ENCODE measurements around the gene FBXO30.

Gene FBXO30

GRCh38 chr6:145814501-145815308, at the start of gene FBXO30:
TSS of gene FBXO30 (minus strand) at chr6:145814795. CDS start at chr6:145806405, 8,390 bp downstream.
- CTCF ChIA-PET, result interaction anchor here (1.4 kb wide), 1 partner anchor 80 kb away, joined by 5 read pairs; the partner anchor contains the start of gene EPM2A
- POLR2A ChIA-PET, result interaction anchor here (0.7 to 3.0 kb wide), 12 partner anchors 9 to 150 kb away, joined by 3 to 63 read pairs (median 5); partner anchors contain the start of genes EPM2A and SHPRH
- TF ChIP-seq ZNF384 (IDR thresholded peaks at IDR 0.05), result no peak
- TF ChIP-seq FOXK2 (IDR thresholded peaks at IDR 0.05), result no peak
- 0 out of 2 replicates have a peak, but pooled peaks have one; percentile 29 for TF ChIP-seq PKNOX1 (IDR thresholded peaks at IDR 0.05)
- TF ChIP-seq L3MBTL2 (conservative IDR thresholded peaks at IDR 0.05), result peak; percentile 89
- TF ChIP-seq HDGF (IDR thresholded peaks at IDR 0.05; ENCODE audit: borderline replicate concordance), result no peak
- TF ChIP-seq FOXA1 (IDR thresholded peaks at IDR 0.05), result no peak
- TF ChIP-seq LEF1 (IDR thresholded peaks at IDR 0.05; ENCODE audit: borderline replicate concordance), result peak; percentile 79; the same call in 1 of the 2 replicates
- DNase-seq (ENCODE audit: extremely low spot score), result peak; percentile 95

GRCh38 chr6:145863988-145864616, 49.5 kb upstream of the FBXO30 start:
- ChIA-PET POLR2A (no interaction called here), CTCF (no interaction called here)
- no peak for TF ChIP-seq ELF4 (IDR thresholded peaks at IDR 0.05)
- no peak for TF ChIP-seq FOXM1 (IDR thresholded peaks at IDR 0.05; ENCODE audit: borderline replicate concordance)
- no peak for TF ChIP-seq ARNT (IDR thresholded peaks at IDR 0.05)
- TF ChIP-seq ZNF384 (IDR thresholded peaks at IDR 0.05), result no peak
- no peak for TF ChIP-seq SP1 (IDR thresholded peaks at IDR 0.05)
- no peak for TF ChIP-seq TARDBP (IDR thresholded peaks at IDR 0.05)
- no peak for TF ChIP-seq BHLHE40 (IDR thresholded peaks at IDR 0.05; ENCODE audit: borderline replicate concordance)
- TF ChIP-seq SUZ12 (IDR thresholded peaks at IDR 0.05), result no peak
- no peak for TF ChIP-seq PKNOX1 (IDR thresholded peaks at IDR 0.05)
- no peak for TF ChIP-seq CTBP1 (IDR thresholded peaks at IDR 0.05; ENCODE audit: borderline replicate concordance)
- TF ChIP-seq L3MBTL2 (conservative IDR thresholded peaks at IDR 0.05), result no peak
- TF ChIP-seq FOXA1 (IDR thresholded peaks at IDR 0.05), result no peak
- no peak for TF ChIP-seq LEF1 (IDR thresholded peaks at IDR 0.05; ENCODE audit: borderline replicate concordance)
- TF ChIP-seq NFRKB (IDR thresholded peaks at IDR 0.05), result no peak
- TF ChIP-seq FOXK2 (IDR thresholded peaks at IDR 0.05), result no peak
- no peak for TF ChIP-seq HDGF (IDR thresholded peaks at IDR 0.05; ENCODE audit: borderline replicate concordance)
- no peak for DNase-seq (ENCODE audit: extremely low spot score)

GRCh38 chr6:145863366-145863765, 48.8 kb upstream of the FBXO30 start:
- no peak for TF ChIP-seq TARDBP (IDR thresholded peaks at IDR 0.05)
- TF ChIP-seq SUZ12 (IDR thresholded peaks at IDR 0.05), result no peak
- TF ChIP-seq FOXK2 (IDR thresholded peaks at IDR 0.05), result no peak
- POLR2A ChIA-PET, result no interaction called here
- no peak for DNase-seq (ENCODE audit: extremely low spot score)
- CTCF ChIA-PET, result no interaction called here

GRCh38 chr6:145860562-145860961, 46.0 kb upstream of the FBXO30 start:
- POLR2A ChIA-PET, result no interaction called here
- CTCF ChIA-PET, result no interaction called here
- no peak for TF ChIP-seq FOXM1 (IDR thresholded peaks at IDR 0.05; ENCODE audit: borderline replicate concordance)
- no peak for TF ChIP-seq PKNOX1 (IDR thresholded peaks at IDR 0.05)
- TF ChIP-seq BHLHE40 (IDR thresholded peaks at IDR 0.05; ENCODE audit: borderline replicate concordance), result no peak
- no peak for TF ChIP-seq SUZ12 (IDR thresholded peaks at IDR 0.05)
- TF ChIP-seq CTBP1 (IDR thresholded peaks at IDR 0.05; ENCODE audit: borderline replicate concordance), result no peak
- TF ChIP-seq L3MBTL2 (conservative IDR thresholded peaks at IDR 0.05), result no peak
- no peak for TF ChIP-seq FOXK2 (IDR thresholded peaks at IDR 0.05)
- no peak for TF ChIP-seq ZNF384 (IDR thresholded peaks at IDR 0.05)
- DNase-seq (ENCODE audit: extremely low spot score), result no peak

GRCh38 chr6:145850671-145851070, 36.1 kb upstream of the FBXO30 start:
- ChIA-PET CTCF (no interaction called here), POLR2A (no interaction called here)
- no peak for DNase-seq (ENCODE audit: extremely low spot score)
- TF ChIP-seq CTBP1 (IDR thresholded peaks at IDR 0.05; ENCODE audit: borderline replicate concordance) (no peak), ARNT (IDR thresholded peaks at IDR 0.05) (no peak), NFRKB (IDR thresholded peaks at IDR 0.05) (no peak), FOXK2 (IDR thresholded peaks at IDR 0.05) (no peak), BHLHE40 (IDR thresholded peaks at IDR 0.05; ENCODE audit: borderline replicate concordance) (no peak), HDGF (IDR thresholded peaks at IDR 0.05; ENCODE audit: borderline replicate concordance) (no peak), TARDBP (IDR thresholded peaks at IDR 0.05) (no peak), ZNF384 (IDR thresholded peaks at IDR 0.05) (no peak), FOXM1 (IDR thresholded peaks at IDR 0.05; ENCODE audit: borderline replicate concordance) (no peak), FOXA1 (IDR thresholded peaks at IDR 0.05) (no peak), PKNOX1 (IDR thresholded peaks at IDR 0.05) (no peak), LEF1 (IDR thresholded peaks at IDR 0.05; ENCODE audit: borderline replicate concordance) (no peak), ELF4 (IDR thresholded peaks at IDR 0.05) (no peak), SUZ12 (IDR thresholded peaks at IDR 0.05) (no peak), SP1 (IDR thresholded peaks at IDR 0.05) (no peak), L3MBTL2 (conservative IDR thresholded peaks at IDR 0.05) (no peak)

Measured in HEK293T (cell line).